22Rv1 (cell line): ENCODE measurements around the gene COL24A1.

Experiments used
- ZFX ChIP-seq: fragments of 450-650 bp; IDR thresholded peaks from 2 replicates; pipeline ENCODE4 v1.6.1; 2017; ENCODE audit warnings: antibody characterized with exemption, borderline replicate concordance
- TF ChIP-seq, protein P1 (sequence below): fragments of 450-650 bp; IDR thresholded peaks from 2 replicates; pipeline ENCODE4 v1.5.1; 2017; ENCODE audit warnings: mild to moderate bottlenecking

DNA sequence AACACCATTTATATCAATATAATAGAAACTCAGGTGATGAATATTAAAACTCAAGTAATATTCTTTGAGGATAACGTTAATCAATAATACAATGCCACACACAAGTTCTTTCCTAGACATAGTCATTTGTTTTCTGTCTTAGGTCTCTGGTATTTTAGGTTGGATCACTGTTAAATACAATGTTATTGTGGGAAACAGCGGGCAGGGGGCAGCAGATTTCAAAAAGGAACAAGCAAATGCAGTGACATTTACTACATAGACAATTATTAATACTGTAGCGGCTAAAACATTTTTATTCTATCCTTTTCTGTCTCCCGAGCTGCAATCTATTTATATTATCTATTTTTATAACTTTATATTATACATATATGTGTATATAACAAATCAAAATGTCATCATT lies 261.9 kb downstream of the COL24A1 start:
- TF ChIP-seq, protein P1, sequence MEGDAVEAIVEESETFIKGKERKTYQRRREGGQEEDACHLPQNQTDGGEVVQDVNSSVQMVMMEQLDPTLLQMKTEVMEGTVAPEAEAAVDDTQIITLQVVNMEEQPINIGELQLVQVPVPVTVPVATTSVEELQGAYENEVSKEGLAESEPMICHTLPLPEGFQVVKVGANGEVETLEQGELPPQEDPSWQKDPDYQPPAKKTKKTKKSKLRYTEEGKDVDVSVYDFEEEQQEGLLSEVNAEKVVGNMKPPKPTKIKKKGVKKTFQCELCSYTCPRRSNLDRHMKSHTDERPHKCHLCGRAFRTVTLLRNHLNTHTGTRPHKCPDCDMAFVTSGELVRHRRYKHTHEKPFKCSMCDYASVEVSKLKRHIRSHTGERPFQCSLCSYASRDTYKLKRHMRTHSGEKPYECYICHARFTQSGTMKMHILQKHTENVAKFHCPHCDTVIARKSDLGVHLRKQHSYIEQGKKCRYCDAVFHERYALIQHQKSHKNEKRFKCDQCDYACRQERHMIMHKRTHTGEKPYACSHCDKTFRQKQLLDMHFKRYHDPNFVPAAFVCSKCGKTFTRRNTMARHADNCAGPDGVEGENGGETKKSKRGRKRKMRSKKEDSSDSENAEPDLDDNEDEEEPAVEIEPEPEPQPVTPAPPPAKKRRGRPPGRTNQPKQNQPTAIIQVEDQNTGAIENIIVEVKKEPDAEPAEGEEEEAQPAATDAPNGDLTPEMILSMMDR, result peak; percentile 64
- no peak for TF ChIP-seq ZFX
